Activated T-helper 1 cell treated with Interleukin-2 at 50 U/mL for 16 hours (primary cell): ENCODE data around the gene SMU1.

Source experiments
- DNase-seq: peaks from one replicate; pipeline ENCODE4 v3.0.0-alpha.2; 2020; ENCODE audit warnings: low read depth

Gene SMU1

DNA sequence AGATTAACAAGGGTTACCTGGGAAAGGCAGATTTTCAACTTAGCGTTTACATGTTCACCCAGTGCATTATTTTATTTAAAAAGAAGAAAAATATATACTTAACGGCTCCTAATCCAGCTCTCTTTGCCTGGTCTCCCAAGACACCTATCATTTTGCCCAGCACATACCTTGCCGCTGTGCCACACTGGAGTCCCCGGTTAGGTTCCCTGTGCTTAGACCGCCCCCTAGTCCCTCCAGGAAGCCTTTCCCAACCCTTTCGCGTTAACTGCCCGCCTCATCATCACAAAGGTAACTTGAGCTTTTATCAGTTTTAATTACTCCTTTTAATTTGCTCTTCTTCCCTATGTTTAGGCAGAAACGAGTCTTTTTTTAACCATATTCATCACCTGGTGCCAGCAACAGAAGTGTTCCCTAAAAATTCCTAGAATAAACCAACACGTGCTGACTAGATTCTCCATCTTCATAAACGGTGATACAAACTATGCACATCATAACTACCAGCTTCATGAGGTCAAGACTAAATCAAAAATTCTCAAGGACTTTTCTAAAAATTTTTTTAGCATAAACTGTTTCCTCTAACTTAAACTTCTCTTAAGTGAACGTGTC is 31.7 kb downstream of the SMU1 start:
- no peak for DNase-seq

DNA sequence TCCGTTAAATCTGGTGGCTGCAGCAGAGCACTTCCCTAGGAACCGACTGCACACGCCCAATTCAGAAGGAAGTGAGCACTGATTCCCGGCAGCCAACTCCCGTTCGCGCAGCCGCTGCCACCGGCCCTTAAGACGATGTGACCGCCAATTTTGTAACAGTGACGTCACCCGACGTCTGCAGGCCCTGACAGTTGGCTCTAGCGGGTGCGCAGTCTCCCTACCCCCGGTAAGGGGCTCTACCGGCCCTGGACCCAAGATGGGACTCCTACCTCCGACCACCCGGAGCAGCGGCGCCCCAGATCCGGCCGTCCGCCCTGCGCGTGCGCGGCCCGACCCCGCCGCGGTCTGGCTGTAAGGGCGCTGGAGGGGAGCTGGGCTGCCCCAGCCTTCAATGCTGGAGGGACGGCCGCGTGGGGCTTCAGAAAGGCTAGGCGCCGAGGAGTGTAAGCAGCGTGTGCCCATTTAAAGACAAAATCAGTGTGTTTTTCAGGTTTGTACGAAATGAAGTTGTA is 32.3 kb downstream of the SMU1 start:
- DNase-seq: peak; percentile 24

DNA sequence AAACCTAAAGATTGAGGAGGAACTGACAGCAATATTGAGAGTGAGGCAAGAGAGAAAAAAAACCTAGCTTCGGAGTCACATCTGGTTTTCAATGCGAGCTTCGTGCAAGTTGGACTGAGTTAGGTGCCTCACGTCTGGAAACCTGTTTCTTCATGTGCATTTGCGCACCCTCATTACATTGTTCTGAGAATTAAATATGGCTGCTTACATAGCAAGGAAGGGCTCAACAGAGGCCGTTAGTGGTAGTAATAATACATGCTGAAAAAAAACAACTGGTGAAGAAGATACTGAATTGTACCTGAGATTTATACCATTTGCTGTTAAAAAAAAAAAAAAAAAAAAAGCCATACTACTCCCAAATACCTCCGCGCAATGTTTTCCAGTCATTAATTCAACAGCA is 32.8 kb downstream of the SMU1 start:
- DNase-seq: no peak

DNA sequence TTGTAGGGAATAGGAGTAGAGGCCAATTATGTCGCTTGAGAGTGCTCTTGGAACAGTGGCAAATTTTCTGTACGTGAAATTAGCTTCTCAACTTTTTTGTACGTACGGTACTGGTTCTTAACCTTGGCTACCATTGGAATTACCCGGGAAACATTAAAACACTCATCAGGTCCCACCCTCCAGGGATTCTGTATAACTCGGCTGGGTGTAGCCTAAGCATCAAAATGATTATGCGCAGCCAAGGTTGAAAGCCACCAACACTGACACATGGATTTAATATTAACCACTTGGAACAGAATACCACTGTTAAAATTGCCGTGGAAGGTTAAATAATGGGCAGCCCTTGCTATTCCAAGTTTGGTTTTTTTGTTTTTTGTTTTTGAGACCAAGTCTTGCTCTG is 34.0 kb downstream of the SMU1 start:
- no peak for DNase-seq

DNA sequence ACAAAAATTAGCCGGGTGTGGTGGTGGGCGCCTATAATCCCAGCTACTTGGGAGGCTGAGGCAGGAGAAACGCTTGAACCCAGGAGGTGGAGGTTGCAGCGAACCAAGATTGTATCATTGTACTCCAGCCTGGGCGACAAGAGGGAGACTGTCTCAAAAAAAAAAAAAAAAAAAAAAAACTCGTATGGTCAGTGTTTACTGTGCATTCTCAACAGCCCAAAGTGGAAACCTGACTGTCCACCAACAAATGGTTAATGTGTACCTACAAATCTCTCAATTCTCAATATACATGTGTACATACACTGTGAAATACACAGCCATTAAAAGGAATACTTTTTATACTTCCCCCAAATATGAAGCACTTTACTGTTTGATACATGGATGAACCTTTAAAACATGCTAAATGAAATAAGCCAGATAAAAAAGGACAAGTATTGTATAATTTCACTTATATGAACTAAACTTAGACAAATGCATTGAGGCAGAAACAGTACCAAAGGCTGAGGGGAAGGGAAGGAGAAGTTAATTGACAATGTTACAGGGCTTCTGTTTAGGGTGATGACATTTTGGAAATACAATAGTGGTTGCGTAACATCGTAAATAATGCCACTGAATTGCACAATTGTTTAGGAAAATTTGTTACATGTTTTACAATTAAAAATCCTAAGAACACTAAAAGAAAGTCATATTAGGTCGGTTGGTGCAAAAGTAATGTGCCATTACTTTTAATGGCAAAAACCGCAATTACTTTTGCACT is 34.9 kb downstream of the SMU1 start:
- no peak for DNase-seq

DNA sequence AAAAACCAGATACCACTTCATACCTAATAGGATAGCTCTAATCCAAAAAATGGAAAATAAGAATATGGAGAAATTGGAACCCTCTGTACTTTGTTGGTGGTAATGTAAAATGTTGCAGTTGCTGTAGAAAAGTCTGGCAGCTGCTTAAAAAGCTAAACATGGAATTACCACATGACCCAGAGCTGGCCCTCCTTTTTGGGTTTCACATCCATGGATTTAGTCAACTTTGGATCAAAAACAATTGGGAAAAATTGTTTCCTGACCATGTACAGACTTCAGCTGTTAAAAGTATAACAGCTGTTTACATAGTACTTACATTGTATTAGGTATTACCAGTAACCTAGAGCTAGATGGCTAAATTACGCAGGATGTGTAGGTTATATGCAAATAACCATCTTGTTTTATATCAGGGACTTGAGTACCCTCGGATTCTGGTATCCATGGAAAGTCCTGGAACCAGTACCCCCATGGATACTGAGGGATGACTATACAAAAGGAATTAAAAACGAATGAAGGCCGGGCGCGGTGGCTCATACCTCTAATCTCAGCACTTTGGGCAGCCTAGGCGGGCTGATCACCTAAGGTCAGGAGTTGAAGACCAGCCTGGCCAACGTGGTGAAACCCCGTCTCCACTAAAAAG is 35.6 kb downstream of the SMU1 start:
- DNase-seq: no peak

DNA sequence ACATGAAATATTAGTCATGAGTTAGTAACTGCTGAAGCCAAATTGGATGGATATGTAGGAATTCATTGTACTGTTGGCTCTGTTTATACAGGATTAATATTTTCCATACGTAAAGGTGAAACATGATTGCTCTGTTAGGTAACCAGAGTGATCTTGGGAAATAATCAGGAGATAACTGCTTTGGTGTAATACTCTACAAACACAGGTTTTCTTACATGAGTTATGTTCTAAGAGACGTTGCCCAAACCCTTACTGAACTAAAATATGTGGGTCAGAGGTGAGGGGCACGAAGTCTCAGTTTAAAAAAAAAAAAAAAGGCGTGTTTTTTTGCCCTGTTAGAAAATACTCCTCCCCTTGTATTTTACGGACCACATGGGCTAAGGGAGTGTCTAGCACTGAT is 43.6 kb downstream of the SMU1 start:
- DNase-seq: no peak

DNA sequence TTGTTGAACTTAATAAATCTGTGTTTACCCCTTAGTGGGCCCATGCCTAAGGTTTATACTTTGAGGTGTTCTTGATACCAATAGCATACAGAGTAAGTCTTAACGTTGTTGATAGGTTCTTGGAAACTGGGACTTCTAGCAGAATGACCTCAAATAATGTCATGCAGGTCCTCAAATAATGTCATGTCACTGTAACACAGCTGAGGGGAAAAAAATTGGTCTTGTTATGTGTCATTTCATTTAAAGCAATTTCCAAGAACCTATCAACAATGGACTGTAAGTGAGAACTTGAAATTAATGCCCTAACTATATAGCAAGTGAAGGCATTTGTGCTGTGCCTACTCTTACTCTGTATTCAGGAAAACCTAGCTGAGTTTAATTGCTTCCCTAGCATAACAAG is 44.2 kb downstream of the SMU1 start:
- no peak for DNase-seq

DNA sequence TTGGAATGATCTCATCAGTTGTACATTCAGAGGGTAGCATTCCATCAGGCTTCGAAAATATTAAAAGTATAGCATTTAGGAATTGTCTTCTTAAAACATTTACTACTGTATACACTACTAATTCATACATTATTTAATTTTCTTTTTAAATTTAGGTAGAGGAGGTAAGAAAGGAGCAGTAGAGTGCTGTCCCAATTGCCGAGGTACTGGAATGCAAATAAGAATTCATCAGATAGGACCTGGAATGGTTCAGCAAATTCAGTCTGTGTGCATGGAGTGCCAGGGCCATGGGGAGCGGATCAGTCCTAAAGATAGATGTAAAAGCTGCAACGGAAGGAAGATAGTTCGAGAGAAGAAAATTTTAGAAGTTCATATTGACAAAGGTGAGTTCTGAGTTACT is 46.2 kb downstream of the SMU1 start:
- no peak for DNase-seq

DNA sequence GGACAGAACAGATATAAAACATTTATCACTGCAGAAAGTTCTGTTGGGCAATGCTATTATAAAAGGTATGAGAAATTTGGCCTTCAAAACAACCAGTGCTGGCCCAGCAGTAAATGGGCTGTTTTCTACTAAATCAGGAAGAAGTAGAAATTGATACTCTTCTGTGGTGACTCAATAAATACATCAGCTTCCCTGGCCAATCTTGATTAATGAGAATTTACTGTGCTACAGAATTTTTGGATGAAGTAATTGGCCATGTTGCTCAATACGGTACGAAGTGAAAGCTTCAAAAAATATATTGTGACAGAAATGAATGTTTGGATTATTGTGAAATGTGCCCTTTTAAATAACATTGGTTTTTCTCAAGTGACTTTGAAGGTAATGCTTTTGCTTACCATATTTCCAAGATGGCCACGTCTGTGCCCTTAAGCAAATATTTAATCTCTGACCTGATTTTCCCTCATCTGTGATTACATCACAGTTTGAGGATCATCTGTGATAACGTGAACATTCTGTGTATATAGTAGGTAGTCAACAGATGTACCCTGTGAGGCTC is 47.2 kb downstream of the SMU1 start:
- DNase-seq: no peak

DNA sequence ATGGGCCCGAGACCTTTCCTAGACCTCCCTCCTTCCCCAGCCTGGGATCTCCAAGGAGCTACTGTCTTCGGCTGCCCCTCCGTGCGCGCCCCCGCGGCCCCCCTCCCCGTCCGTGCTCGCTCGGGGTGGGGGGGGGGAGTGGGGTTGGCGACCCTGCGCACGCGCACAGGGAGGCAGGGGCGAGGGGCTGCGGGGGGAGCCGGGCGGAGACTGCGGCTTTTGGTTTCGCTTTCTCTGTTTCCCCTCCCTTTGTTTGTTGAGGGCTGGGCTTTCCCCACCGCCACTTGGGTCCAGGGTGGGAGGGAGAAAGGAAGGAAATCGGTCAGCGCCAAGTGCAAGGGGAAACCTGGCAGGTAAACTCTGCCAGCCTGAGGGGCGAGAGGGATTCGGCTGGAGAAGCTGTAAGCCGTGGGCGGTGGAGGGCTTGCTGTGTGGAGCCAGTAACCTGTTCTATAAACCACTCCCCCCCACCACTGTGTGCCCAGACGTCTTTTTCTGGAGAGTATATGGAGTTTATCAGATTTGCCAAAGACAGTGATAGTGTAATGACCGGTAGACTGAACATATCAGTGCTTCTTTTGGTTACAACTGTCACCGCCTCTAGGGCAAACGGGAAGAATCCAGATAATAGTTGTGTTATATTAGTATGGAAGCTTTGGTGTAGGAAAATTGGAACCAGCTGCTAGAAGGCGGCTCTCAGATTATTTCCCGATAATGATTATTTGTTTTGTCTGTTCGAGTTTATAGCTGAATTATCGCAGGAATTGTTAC is 50.7 kb downstream of the SMU1 start:
- peak; percentile 65 for DNase-seq

DNA sequence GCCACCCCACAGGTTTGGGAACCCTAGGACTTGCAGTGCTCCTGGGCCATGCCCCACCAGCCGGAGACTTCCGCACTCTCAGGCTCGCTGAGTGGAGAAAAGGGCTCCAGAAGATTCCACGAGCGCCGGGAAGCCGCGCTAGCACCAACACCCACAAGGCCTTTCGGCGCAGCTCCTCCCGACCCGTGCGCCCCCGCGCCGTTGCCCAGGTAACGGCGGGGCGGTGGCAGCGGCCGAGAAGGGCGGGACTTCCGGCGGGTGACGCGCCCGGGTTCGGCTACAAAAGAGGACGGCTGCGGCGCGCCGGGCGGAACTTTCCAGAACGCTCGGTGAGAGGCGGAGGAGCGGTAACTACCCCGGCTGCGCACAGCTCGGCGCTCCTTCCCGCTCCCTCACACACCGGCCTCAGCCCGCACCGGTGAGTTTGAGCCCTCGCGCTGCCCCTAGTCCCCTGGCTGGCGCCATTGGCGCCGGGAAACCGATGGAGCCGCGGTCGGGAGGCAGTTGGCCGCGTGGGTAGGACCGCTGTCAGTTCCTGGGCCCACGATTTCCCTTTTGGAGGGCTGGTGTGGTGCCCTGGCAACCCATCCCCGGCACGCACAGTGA is 51.4 kb downstream of the SMU1 start, which contains the start of gene DNAJA1:
Gene DNAJA1, plus strand, starts transcription at position 308 of the 606 bp plus-strand sequence. CDS start 1,212 bp downstream, outside the sequence.
- peak; percentile 95 for DNase-seq

DNA sequence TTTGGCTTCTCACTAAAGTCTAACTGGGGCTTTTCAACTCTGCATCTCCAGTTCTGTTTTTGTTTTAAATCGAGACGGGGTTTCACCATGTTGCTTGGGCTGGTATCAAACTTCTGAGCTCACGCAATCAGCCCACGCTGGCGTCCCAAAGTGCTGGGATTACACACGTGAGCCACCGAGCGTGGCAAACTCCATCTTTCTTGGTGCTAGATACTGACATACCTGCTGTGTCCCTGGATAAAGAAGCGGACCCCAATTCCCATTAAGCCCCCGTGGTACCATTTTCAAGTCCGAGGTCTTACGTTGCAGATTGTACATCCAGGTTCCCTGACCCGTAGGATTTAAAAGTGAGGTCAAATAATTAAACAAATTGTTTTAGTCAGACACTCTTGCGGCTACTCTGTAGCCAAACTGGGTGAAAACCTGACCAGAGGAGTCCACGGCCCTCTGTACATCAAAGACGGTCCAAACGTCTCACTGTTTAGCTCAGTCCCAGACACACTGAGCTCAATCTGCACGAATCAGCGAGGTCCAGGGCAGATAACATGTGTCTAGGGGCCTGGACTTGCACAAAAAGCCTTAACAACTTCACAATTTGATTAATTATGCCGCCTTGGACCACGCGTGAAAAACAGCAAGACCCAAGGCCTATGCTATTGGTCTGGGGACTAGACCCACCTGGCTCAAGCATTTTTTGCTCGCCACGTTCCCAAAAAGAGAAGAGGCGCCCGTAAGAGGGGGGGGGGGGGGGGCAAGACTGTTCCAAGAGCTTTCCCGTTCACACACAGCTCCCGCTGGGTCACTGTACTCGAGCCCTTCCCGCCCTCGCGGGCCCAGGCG is 52.1 kb downstream of the SMU1 start:
- no peak for DNase-seq

DNA sequence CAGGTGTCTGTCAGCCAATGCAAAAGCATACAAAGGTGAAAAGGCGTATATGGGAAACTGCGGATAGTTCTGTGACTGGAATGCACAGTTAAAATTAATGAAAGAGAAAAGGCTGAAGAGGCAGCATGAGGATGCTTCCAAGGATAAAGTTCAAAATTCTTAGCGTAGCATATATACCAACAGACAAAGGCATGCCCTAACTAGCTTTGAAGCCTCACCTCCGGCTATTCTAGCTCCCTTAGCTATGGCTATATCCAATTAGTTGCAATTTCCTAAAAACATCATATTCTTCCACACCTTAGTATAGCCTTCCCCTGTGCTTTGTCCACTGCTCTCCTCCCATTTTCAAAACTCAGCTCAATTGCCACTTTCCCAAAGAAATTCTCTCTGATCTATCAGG is 52.8 kb downstream of the SMU1 start:
- DNase-seq: no peak

DNA sequence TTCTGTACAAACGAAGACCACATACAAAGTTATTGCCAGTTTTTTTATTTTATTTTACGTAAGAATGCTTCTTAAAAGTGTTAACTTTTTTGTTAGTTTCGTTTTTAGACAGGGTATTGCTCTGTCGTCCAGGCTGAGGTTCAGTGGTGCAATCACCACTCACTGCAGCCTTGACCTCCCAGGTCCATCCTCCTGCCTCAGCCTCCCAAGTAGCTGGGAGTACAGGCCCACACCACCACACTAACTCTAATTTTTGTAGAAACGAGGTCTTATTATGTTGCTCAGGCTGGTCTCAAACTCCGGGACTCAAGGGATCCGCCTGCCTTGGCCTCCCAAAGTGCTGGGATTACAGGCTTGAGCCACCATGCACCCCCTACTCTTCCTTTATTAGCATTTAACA is 53.7 kb downstream of the SMU1 start:
- DNase-seq: no peak

DNA sequence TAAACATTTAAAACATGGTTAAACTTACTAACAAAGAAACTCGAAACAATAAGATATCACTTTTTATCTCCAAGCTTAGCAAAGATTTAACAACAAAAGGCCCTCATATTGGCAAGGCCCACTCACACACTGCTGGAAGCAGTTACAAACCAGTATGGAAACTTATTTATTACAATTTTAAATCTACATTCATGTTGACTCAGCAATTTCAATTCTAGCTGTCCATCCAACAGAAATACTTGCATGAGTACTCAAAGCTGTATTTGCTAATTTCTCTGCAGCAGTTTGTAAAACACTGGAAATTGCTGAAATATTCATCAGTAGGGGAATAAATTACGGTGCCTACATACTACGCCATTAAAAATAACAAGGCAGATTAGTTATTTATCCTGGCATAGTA is 54.2 kb downstream of the SMU1 start:
- DNase-seq: no peak

DNA sequence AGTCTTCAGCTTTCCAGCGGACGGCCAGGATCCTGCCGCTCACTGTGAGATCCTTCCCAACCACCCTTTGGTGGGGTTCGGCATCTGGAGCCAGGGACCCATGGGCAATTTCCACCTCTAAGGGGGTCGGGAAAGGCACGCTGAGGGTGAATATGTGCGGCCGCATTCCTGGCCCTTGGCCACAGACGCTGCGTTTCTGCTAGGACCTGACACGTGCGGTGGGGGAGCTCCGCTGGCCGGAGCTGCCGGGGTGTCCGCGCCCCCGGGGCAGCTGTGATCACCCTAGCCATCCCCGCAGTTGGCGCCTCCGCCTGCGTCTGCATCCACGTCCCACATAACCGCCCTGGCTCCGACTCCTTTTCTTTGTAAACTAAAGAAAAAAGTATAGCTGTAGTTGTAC is 56.7 kb downstream of the SMU1 start:
- no peak for DNase-seq

DNA sequence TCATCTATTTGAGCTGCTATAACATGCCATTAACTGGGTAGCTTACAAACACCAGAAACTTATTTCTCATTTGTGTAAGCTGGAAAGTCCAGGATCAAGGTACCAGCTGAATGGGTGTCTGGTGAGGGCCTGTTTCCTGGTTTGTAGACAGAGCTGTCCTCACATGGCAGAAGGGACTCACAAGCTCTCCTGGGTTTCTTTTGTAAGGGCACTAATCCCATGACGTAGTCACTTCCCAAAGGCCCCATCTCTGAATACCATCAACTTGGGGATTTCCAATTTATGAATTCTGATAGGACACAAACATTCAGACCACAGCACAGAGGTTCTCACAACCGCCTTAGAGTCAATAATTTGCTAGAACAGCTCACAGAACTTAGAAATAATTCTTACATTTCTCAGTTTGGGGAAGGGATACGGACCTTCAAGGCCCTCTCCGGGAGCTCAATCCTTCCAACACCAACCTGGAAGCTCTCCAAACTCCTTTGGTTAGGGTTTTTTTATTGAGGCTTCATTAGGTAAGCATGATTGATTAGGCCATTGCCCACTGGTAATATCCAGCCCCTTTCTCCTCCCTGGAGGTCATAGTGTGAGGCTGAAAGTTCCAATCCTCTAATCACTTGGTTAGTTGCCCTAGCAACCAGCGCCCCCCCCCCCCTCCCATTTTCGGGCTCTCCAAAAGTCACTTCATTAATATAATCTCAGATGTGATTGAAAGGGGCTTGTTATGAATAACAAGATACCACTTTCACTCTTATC is 59.0 kb downstream of the SMU1 start:
- DNase-seq: no peak

DNA sequence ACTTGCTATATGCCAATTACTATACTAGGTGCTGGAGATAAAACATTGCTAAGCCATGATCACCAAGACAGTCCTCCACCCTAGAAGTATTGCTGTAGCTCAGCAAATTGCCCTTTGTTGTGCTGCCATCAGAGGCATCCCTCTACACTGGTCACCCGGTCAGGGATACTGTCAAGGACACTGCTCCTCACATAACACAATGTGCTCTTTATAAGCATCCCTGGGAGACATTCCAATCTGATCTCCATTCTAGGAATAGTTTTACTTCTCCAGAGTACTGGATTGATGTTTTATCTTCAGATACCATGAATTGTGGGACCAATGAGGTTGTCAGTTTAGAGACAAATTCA is 61.8 kb downstream of the SMU1 start:
- DNase-seq: no peak
